Keratinocyte (primary cell): ENCODE results near the gene STK24. TPM values are rescaled to one million over a fixed set of nuclear protein-coding genes. Genes with fewer than 3 reads are reported as not detected.

Experiments used
- DNase-seq: peaks from one replicate; pipeline ENCODE4 v3.0.0-alpha.2; 2011; ENCODE audit warnings: low read depth, missing footprints, low spot score
- FAIRE-seq: peaks from 2 replicates; lab custom pipeline; 2011; peaks lifted over from hg19 to GRCh38; lab: Jason Lieb, UNC
- H2AFZ ChIP-seq: 2 replicates; pipeline ENCODE4 v1.6.0; 2012; ENCODE audit warnings: low read length, control low read depth, inconsistent platforms; ENCODE audit not compliant: control insufficient read depth
- H3K27ac ChIP-seq: 2 replicates; pipeline ENCODE4 v1.5.1; 2011; ENCODE audit warnings: low read length; ENCODE audit not compliant: control insufficient read depth, insufficient read depth
- H3K27me3 ChIP-seq: 3 replicates; pipeline ENCODE4 v1.6.0; 2011; ENCODE audit warnings: low read length; ENCODE audit not compliant: control insufficient read depth, insufficient read depth; ENCODE audit errors: extremely low read depth
- H3K36me3 ChIP-seq, 2 experiments: 2 replicates in 1 of 2; 3 replicates in 1 of 2; pipeline ENCODE4 v1.5.1; 2011; ENCODE audit warnings: low read length in 2 of 2, mild to moderate bottlenecking in 1 of 2; ENCODE audit not compliant: control insufficient read depth in 2 of 2, insufficient read depth in 2 of 2; ENCODE audit errors: extremely low read depth in 1 of 2
- H3K4me1 ChIP-seq: 3 replicates; pipeline ENCODE4 v1.5.1; 2011; ENCODE audit warnings: low read length; ENCODE audit not compliant: control insufficient read depth, insufficient read depth; ENCODE audit errors: extremely low read depth
- H3K4me2 ChIP-seq: 3 replicates; pipeline ENCODE4 v1.6.0; 2011; ENCODE audit warnings: low read depth, low read length; ENCODE audit not compliant: control insufficient read depth, insufficient read depth; ENCODE audit errors: extremely low read depth
- H3K4me3 ChIP-seq, 3 experiments: fragments of 200-600 bp in 1 of 3; sonication (generic) in 1 of 3; 2 replicates in 2 of 3; 3 replicates in 1 of 3; pipeline ENCODE4 v1.5.1; 2011 to 2016; ENCODE audit warnings: low read length in 3 of 3, mild to moderate bottlenecking in 3 of 3, control low read depth in 2 of 3, inconsistent platforms in 1 of 3, low read depth in 1 of 3, mixed read lengths in 1 of 3, mixed run types in 1 of 3, moderate library complexity in 1 of 3; ENCODE audit not compliant: control insufficient read depth in 2 of 3, insufficient read depth in 2 of 3; ENCODE audit errors: extremely low read depth in 1 of 3
- H3K79me2 ChIP-seq: 2 replicates; pipeline ENCODE4 v1.6.0; 2012; ENCODE audit warnings: low read length; ENCODE audit not compliant: control insufficient read depth, insufficient read depth
- H3K9ac ChIP-seq: 3 replicates; pipeline ENCODE4 v1.6.0; 2011; ENCODE audit warnings: low read length; ENCODE audit not compliant: control insufficient read depth, insufficient read depth; ENCODE audit errors: extremely low read depth
- H3K9me1 ChIP-seq: 3 replicates; pipeline ENCODE4 v1.6.0; 2011; ENCODE audit warnings: low read length; ENCODE audit not compliant: control insufficient read depth, insufficient read depth; ENCODE audit errors: extremely low read depth
- H3K9me3 ChIP-seq: 2 replicates; pipeline ENCODE4 v1.5.1; 2012; ENCODE audit warnings: low read depth, low read length; ENCODE audit not compliant: control insufficient read depth
- H4K20me1 ChIP-seq: 3 replicates; pipeline ENCODE4 v1.6.0; 2011; ENCODE audit warnings: low read length; ENCODE audit not compliant: control insufficient read depth, insufficient read depth; ENCODE audit errors: extremely low read depth
- CTCF ChIP-seq, 3 experiments: IDR thresholded peaks in 1 of 3; conservative IDR thresholded peaks in 1 of 3; optimal IDR thresholded peaks in 1 of 3; 2 replicates in 2 of 3; 3 replicates in 1 of 3; pipeline versions ENCODE3 to v1.5.1; 2011; ENCODE audit warnings: low read length in 3 of 3, mild to moderate bottlenecking in 3 of 3, moderate library complexity in 2 of 3, control low read depth in 1 of 3, inconsistent platforms in 1 of 3; ENCODE audit not compliant: insufficient read depth in 2 of 3; ENCODE audit errors: extremely low read depth in 1 of 3
- EZH2 ChIP-seq: IDR thresholded peaks from one replicate; pipeline ENCODE4 v1.6.1; 2012; ENCODE audit warnings: inconsistent platforms, mild to moderate bottlenecking, low read length, moderate library complexity
- dilution Hi-C: fragments of 300-500 bp; cut with MboI; formaldehyde crosslinking; loops from one replicate; pipeline ENCODE4 v1.7.0; 2020; ENCODE audit warnings: low sequenced_read_pairs; ENCODE audit not compliant: extremely low pct_ligation_motif_present
- polyA plus RNA-seq, 5 experiments: library from polyadenylated mRNA; depleted of rRNA in 3 of 5; stranded (reverse) in 3 of 5; stranded (forward) in 1 of 5; unstranded in 1 of 5; fragments of >200 nt; gene quantifications; 1 replicate in 1 of 5; 2 replicates in 3 of 5; 3 replicates in 1 of 5; pipeline versions ENCODE4 v1.2.1 to v1.2.3, GENCODE V29; 2011 to 2012; ENCODE audit warnings: missing spikeins in 2 of 5, low read depth in 1 of 5, low replicate concordance in 1 of 5

The STK24 gene
- polyA plus RNA-seq, 1 donor (not counting 4 experiments of a cell fraction or from before 2014, with no cell fraction given): 81.6 TPM

DNA sequence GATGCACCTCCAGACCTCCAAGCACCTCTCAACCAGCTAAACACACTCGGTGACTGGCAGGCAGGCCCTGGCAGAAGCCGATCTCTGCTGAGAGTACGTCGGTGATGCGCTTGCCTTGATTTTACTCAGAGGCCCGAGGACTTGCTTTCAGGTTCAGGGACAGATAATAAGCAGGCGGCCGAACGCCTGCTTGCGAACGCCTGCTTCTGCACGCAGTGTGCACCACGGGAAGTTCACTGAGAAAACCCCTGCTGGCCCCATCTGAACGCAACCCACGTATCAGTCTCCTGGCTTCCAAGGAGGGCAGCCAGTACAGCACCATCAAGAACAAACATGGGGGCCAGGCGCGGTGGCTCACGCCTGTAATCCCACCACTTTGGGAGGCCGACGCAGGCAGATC is 108.0 kb downstream of the STK24 start:
- H3K79me2 ChIP-seq: peaks cover 68% of the 10 kb centered on the region
- dilution Hi-C loops: no loop called here
- FAIRE-seq: no peak

GRCh38 chr13:98468361-98468760 is 108.5 kb downstream of the STK24 start:
- H3K27ac ChIP-seq: no peak overlapping the region

More for the DNA sequence above, 108.0 kb downstream of the STK24 start:
- Histone ChIP-seq H3K36me3 (peaks cover 38 to 51% of the 10 kb centered on the region in 2 experiments), H3K27me3 (no peaks in the 10 kb centered on the region), H2AFZ (no peak overlapping the region), H3K4me2 (no peak overlapping the region), H3K9ac (no peak overlapping the region), H3K9me1 (no peaks in the 10 kb centered on the region), H3K27ac (no peak overlapping the region), H4K20me1 (peaks cover 3% of the 10 kb centered on the region), H3K4me3 (no peak overlapping the region), H3K4me1 (peaks cover 10% of the 10 kb centered on the region), H3K9me3 (no peaks in the 10 kb centered on the region)
- TF ChIP-seq CTCF (optimal IDR thresholded peaks at IDR 0.05 in 1 of 3, IDR thresholded peaks at IDR 0.05 in 1 of 3, conservative IDR thresholded peaks at IDR 0.05 in 1 of 3; ENCODE audit: extremely low read depth in 1 of 3, insufficient read depth in 2 of 3, low read length in 3 of 3): no peak
- no peak for TF ChIP-seq EZH2
- no peak for DNase-seq

More at GRCh38 chr13:98468361-98468760, 108.5 kb downstream of the STK24 start:
- peaks cover 3% of the 10 kb centered on the region for H4K20me1 ChIP-seq
- no peaks in the 10 kb centered on the region for H3K9me1 ChIP-seq
- H3K36me3 ChIP-seq: peaks cover 36 to 51% of the 10 kb centered on the region in 2 experiments
- no peak overlapping the region for H3K4me2 ChIP-seq
- H3K27me3 ChIP-seq: no peaks in the 10 kb centered on the region
- no peak for DNase-seq
- H3K4me1 ChIP-seq: peaks cover 10% of the 10 kb centered on the region
- H2AFZ ChIP-seq: no peak overlapping the region
- H3K79me2 ChIP-seq: peaks cover 68% of the 10 kb centered on the region
- no peaks in the 10 kb centered on the region for H3K9me3 ChIP-seq
- no peak overlapping the region for H3K4me3 ChIP-seq
- FAIRE-seq: no peak
- dilution Hi-C loops: no loop called here
- no peak overlapping the region for H3K9ac ChIP-seq
- no peak for TF ChIP-seq EZH2
- no peak for TF ChIP-seq CTCF (optimal IDR thresholded peaks at IDR 0.05 in 1 of 3, IDR thresholded peaks at IDR 0.05 in 1 of 3, conservative IDR thresholded peaks at IDR 0.05 in 1 of 3; ENCODE audit: extremely low read depth in 1 of 3, insufficient read depth in 2 of 3, low read length in 3 of 3)
